Measurements from ENCODE around the gene EIF5A2. TPM values are rescaled to one million over a fixed set of nuclear protein-coding genes. Genes with fewer than 3 reads are reported as not detected.

EIF5A2 gene
- total and polyA plus RNA-seq, 10 of the 15 experiments (the other 5 are each of a cell fraction or from before 2014, with no cell fraction given): 0.76 to 3.0 (median 2.2) TPM

DNA sequence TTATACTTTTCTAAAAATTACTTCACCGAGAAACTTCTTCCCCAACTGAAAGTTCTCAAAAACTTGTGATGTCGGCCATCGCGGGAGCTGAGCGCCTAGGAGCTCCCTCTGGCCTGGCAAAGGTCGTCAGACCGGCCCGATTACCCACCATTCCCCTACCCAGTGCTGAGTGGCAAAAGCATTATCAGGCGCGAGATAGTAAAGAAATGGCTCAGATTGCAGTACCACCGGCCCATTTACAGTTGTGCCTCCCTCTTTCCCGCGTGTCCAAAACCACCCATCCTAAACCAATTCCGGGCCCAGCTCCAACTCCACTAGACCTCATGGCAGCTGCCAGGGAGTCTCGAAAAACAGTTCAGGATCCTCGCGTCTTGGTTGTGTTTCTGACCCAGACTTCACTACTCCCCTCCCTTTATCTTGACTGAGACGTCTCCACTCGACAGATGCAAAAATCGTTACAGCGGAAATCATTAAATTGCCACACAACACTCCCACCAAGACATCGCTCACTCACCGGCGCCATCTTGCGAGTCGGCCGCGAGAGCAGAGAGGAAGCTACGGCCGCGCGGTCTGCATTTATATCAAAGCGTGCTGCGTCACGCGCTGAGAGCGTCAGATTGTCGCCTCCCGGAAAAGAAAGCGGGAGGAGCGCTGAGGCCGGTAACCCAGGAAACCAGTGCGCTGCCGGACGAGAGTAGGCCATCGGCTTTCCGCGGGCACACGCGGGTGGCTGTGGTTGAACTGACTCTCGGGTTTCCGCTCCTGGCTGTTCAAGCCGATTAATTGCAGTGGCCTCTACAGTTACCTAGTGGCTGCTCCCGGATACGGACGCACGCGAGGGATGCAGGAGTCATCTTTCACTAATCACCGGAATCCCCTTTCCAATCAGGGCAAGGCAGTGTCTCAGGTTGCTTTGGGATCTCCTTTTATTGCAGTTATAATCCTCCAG lies 38.5 kb downstream of the EIF5A2 start, which contains the start of gene RPL22L1 (continued):
- TF ChIP-seq GATAD2B (conservative IDR thresholded peaks at IDR 0.05; ENCODE audit: low read depth) (0 out of 2 replicates have a peak, but pooled peaks have one; percentile 54), SP1 (IDR thresholded peaks at IDR 0.05; ENCODE audit: low read depth, low read length) (no peak), NR2F1 (conservative IDR thresholded peaks at IDR 0.05) (peak; percentile 40; the same call in 1 of the 2 replicates), TAF1 (IDR thresholded peaks at IDR 0.05; ENCODE audit: borderline replicate concordance, low read depth, low read length) (peak; percentile 97), CBFB (IDR thresholded peaks at IDR 0.05; ENCODE audit: low read depth) (peak; percentile 96), MXI1 (IDR thresholded peaks at IDR 0.05; ENCODE audit: low read depth, low read length) (peak; percentile 89), MEF2B (IDR thresholded peaks at IDR 0.05; ENCODE audit: partially characterized antibody, poor library complexity, severe bottlenecking) (no peak), MTA2 (IDR thresholded peaks at IDR 0.05; ENCODE audit: low read depth) (peak; percentile 39; the same call in 1 of the 2 replicates), SREBF2 (IDR thresholded peaks at IDR 0.05; ENCODE audit: low read length) (no peak), EGR1 (IDR thresholded peaks at IDR 0.05; ENCODE audit: borderline replicate concordance in 1 of 2, low read depth in 2 of 2, low read length in 2 of 2) (peak; percentile 28 to 79; a peak in 2 of 3 replicates), NBN (IDR thresholded peaks at IDR 0.05) (peak; percentile 77; the same call in 1 of the 2 replicates), TCF12 (IDR thresholded peaks at IDR 0.05; ENCODE audit: low read depth, low read length) (peak; percentile 73; the same call in 1 of the 2 replicates), RAD51 (IDR thresholded peaks at IDR 0.05) (peak; percentile 77), FOXM1 (IDR thresholded peaks at IDR 0.05; ENCODE audit: low read depth, low read length) (no peak; the same call in 1 of the 2 replicates), ZBTB11 (CRISPR knock-in tag; IDR thresholded peaks at IDR 0.05) (no peak), POLR2AphosphoS5 (IDR thresholded peaks at IDR 0.05; ENCODE audit: low read length) (peak; percentile 100), BCL11A (IDR thresholded peaks at IDR 0.05; ENCODE audit: low read depth, low read length) (no peak; the same call in 1 of the 2 replicates), SIX5 (IDR thresholded peaks at IDR 0.05; ENCODE audit: low read depth, low read length, severe bottlenecking) (no peak)
- TF ChIP-seq, protein P1, sequence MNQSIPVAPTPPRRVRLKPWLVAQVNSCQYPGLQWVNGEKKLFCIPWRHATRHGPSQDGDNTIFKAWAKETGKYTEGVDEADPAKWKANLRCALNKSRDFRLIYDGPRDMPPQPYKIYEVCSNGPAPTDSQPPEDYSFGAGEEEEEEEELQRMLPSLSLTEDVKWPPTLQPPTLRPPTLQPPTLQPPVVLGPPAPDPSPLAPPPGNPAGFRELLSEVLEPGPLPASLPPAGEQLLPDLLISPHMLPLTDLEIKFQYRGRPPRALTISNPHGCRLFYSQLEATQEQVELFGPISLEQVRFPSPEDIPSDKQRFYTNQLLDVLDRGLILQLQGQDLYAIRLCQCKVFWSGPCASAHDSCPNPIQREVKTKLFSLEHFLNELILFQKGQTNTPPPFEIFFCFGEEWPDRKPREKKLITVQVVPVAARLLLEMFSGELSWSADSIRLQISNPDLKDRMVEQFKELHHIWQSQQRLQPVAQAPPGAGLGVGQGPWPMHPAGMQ (IDR thresholded peaks at IDR 0.05; ENCODE audit: borderline replicate concordance): no peak
- TF ChIP-seq, protein P2, sequence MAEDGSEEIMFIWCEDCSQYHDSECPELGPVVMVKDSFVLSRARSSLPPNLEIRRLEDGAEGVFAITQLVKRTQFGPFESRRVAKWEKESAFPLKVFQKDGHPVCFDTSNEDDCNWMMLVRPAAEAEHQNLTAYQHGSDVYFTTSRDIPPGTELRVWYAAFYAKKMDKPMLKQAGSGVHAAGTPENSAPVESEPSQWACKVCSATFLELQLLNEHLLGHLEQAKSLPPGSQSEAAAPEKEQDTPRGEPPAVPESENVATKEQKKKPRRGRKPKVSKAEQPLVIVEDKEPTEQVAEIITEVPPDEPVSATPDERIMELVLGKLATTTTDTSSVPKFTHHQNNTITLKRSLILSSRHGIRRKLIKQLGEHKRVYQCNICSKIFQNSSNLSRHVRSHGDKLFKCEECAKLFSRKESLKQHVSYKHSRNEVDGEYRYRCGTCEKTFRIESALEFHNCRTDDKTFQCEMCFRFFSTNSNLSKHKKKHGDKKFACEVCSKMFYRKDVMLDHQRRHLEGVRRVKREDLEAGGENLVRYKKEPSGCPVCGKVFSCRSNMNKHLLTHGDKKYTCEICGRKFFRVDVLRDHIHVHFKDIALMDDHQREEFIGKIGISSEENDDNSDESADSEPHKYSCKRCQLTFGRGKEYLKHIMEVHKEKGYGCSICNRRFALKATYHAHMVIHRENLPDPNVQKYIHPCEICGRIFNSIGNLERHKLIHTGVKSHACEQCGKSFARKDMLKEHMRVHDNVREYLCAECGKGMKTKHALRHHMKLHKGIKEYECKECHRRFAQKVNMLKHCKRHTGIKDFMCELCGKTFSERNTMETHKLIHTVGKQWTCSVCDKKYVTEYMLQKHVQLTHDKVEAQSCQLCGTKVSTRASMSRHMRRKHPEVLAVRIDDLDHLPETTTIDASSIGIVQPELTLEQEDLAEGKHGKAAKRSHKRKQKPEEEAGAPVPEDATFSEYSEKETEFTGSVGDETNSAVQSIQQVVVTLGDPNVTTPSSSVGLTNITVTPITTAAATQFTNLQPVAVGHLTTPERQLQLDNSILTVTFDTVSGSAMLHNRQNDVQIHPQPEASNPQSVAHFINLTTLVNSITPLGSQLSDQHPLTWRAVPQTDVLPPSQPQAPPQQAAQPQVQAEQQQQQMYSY (CRISPR knock-in tag; IDR thresholded peaks at IDR 0.05): no peak
